Measurements from ENCODE around the gene CRIM1.

DNA sequence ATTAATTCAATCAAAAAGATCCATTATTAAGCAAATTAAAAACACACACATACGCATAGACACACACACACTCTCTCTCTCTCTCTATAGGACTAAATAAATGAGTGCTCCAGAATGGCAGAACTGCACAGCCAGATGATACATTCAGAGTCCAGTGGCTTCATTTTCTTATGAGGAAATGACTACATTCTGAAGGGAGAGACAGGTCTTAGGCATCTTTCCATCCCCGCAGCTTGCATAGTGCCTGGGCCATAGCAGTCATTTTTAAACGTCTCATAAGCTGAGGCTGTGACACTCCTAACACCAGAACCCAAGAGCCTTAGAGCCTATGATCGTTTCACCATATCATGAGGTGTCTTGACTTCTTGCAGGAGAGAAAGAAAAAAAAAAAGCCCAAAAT lies 211.3 kb downstream of the CRIM1 start:
- no peak for TF ChIP-seq ZNF274 (IDR thresholded peaks at IDR 0.05; ENCODE audit: low read depth, low read length)
- TF ChIP-seq SUZ12 (IDR thresholded peaks at IDR 0.05; ENCODE audit: extremely low read depth, insufficient read depth, insufficient read length): no peak
